NK-92 (cell line): Measurements from ENCODE around the gene TSGA10IP.

Experiments used
- DNase-seq: peaks from one replicate; lab custom pipeline; 2025; ENCODE audit not compliant: unreplicated experiment; lab: John Stamatoyannopoulos, UW

Gene TSGA10IP

GRCh38 chr11:66003291-66003690 lies 58.0 kb downstream of the TSGA10IP start:
- DNase-seq: no peak

GRCh38 chr11:66004186-66004585 lies 58.9 kb downstream of the TSGA10IP start:
- no peak for DNase-seq

GRCh38 chr11:66006134-66006890 lies 61.0 kb downstream of the TSGA10IP start:
- no peak for DNase-seq

DNA sequence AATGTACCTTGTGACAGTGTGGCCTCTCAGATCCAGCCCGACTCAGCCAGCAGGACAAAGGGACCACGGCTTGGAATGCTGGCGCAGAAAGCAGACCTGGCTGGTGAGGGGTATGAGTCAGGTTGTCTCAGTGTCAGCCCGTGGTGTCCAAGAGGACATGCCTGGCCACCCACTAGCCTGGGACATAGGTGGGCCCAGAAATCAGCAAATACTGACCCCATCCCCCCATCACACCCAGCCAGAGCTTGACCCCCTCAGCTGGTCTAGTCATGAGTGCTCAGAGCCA lies 61.6 kb downstream of the TSGA10IP start:
- DNase-seq: no peak

DNA sequence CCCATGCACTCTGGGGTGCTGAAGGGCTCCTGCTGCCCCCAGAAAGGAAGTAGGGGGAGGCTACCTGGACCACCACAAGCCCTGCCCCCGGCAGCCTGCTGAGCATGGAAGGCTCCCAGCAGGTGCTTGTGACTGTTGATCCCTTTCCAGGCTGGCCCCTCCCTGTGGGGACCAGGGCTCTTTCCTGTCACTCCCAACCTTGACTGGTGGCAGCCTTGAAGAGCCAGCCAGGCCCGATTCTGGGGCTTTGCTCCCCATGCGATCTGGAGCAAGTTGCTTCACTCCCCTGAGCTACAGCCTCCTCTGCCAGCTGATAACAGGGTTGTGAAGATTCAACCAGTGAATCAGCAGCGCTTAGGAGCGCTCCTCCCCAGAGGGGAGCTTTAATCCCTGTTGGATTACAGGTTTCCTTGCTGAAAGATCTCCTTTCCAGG lies 61.9 kb downstream of the TSGA10IP start:
- no peak for DNase-seq

DNA sequence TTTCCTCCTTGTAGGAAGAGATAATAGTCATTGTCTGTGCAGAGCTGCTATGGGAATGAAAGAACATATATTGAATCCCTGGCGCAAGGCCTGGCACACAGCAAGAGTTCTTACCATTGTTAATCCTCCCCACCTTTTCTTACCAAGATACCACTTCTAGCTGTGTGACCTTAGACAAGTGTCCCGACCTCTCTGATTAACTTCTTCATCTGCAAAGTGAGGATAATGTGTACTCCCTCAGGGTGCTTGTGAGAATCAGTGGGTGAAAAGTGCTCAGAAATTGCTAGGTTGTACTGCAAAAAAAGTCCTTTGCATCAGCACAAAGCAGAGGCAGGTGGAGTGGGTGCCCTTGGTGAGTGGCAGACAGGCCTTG lies 62.8 kb downstream of the TSGA10IP start:
- DNase-seq: no peak

GRCh38 chr11:66008468-66009101 lies 63.3 kb downstream of the TSGA10IP start:
- no peak for DNase-seq
